HG03060 (cell line): ENCODE data around the gene ULK4.
"Not testable (repeated sequence)": the region's sequence is repeated elsewhere in the genome, so short reads cannot be mapped to it uniquely, and the experiment has no call there.

ENCODE experiments used
- ATAC-seq: cut with Tn5 transposase; IDR thresholded peaks from one replicate; pipeline ENCODE4 v1.9.1; 2021; ENCODE audit warnings: low read depth, moderate number of reproducible peaks; ENCODE audit not compliant: unreplicated experiment

The ULK4 gene

GRCh38 chr3:41651718-41652117 is 310.2 kb downstream of the ULK4 start:
- ATAC-seq, result no peak

- no peak for ATAC-seq
Measured at GRCh38 chr3:41650406-41650805, 311.5 kb downstream of the ULK4 start.

GRCh38 chr3:41649129-41649739 is 312.7 kb downstream of the ULK4 start:
- ATAC-seq, result no peak

- not testable (repeated sequence) for ATAC-seq
Measured at GRCh38 chr3:41647730-41648129, 314.2 kb downstream of the ULK4 start.

- no peak for ATAC-seq
Measured at GRCh38 chr3:41640076-41640475, 321.8 kb downstream of the ULK4 start.

- no peak for ATAC-seq
Measured at GRCh38 chr3:41638381-41638780, 323.5 kb downstream of the ULK4 start.

- ATAC-seq, result no peak
Measured at GRCh38 chr3:41632700-41633099, 329.2 kb downstream of the ULK4 start.

- ATAC-seq, result no peak
Measured at GRCh38 chr3:41630708-41631107, 331.2 kb downstream of the ULK4 start.

- ATAC-seq, result no peak
Measured at GRCh38 chr3:41629986-41630385, 331.9 kb downstream of the ULK4 start.

- no peak for ATAC-seq
Measured at GRCh38 chr3:41629072-41629471, 332.8 kb downstream of the ULK4 start.

GRCh38 chr3:41627477-41628087 is 334.3 kb downstream of the ULK4 start:
- no peak for ATAC-seq

- ATAC-seq, result no peak
Measured at GRCh38 chr3:41612853-41613252, 349.1 kb downstream of the ULK4 start.

- no peak for ATAC-seq
Measured at GRCh38 chr3:41611008-41611407, 350.9 kb downstream of the ULK4 start.

- ATAC-seq, result no peak
Measured at GRCh38 chr3:41608347-41608746, 353.6 kb downstream of the ULK4 start.

- ATAC-seq, result no peak
Measured at GRCh38 chr3:41603807-41604206, 358.1 kb downstream of the ULK4 start.

GRCh38 chr3:41602121-41602520 is 359.8 kb downstream of the ULK4 start:
- no peak for ATAC-seq

- ATAC-seq, result no peak
Measured at GRCh38 chr3:41601404-41601987, 360.4 kb downstream of the ULK4 start.

- no peak for ATAC-seq
Measured at GRCh38 chr3:41600616-41601015, 361.3 kb downstream of the ULK4 start.

- ATAC-seq, result no peak
Measured at GRCh38 chr3:41599127-41599484, 362.8 kb downstream of the ULK4 start.

GRCh38 chr3:41598402-41599126 is 363.3 kb downstream of the ULK4 start:
- no peak for ATAC-seq

GRCh38 chr3:41593774-41594173 is 368.1 kb downstream of the ULK4 start:
- no peak for ATAC-seq
